Ishikawa (cell line): ENCODE results near the gene TMEM252.

Experiments
- CEBPB ChIP-seq: IDR thresholded peaks from 2 replicates; pipeline ENCODE4 v1.6.1; 2012
- CREB1 ChIP-seq: IDR thresholded peaks from 2 replicates; pipeline ENCODE4 v1.6.1; 2012; ENCODE audit warnings: low read depth
- EGR1 ChIP-seq: IDR thresholded peaks from 2 replicates; pipeline ENCODE4 v1.6.1; 2012
- EP300 ChIP-seq: IDR thresholded peaks from 2 replicates; pipeline ENCODE4 v1.6.1; 2012; ENCODE audit warnings: borderline replicate concordance
- MAX ChIP-seq: IDR thresholded peaks from 2 replicates; pipeline ENCODE4 v1.6.1; 2012
- NFIC ChIP-seq: IDR thresholded peaks from 2 replicates; pipeline ENCODE4 v1.6.1; 2012
- RAD21 ChIP-seq: IDR thresholded peaks from 2 replicates; pipeline ENCODE4 v1.6.1; 2012; ENCODE audit warnings: low read depth
- REST ChIP-seq: IDR thresholded peaks from 2 replicates; pipeline ENCODE4 v1.6.1; 2012; ENCODE audit warnings: low read depth, mild to moderate bottlenecking
- TAF1 ChIP-seq: IDR thresholded peaks from 2 replicates; pipeline ENCODE4 v1.6.1; 2012; ENCODE audit warnings: low read depth, mild to moderate bottlenecking
- TCF12 ChIP-seq: IDR thresholded peaks from 2 replicates; pipeline ENCODE4 v1.6.1; 2012; ENCODE audit warnings: low read depth
- USF1 ChIP-seq: IDR thresholded peaks from 2 replicates; pipeline ENCODE4 v1.6.1; 2012

GRCh38 chr9:68545033-68545705 lies 4.5 kb upstream of the TMEM252 start:
- TF ChIP-seq CEBPB: no peak
- no peak for TF ChIP-seq EP300
- TF ChIP-seq TAF1: no peak
- TF ChIP-seq MAX: no peak
- TF ChIP-seq REST: no peak
- TF ChIP-seq USF1: no peak
- no peak for TF ChIP-seq CREB1
- TF ChIP-seq RAD21: no peak
- TF ChIP-seq TCF12: no peak
- no peak for TF ChIP-seq EGR1
- no peak for TF ChIP-seq NFIC
